C4-2B (cell line): ENCODE data around the gene CRK.
"Not testable (repeated sequence)": the region's sequence is repeated elsewhere in the genome, so short reads cannot be mapped to it uniquely, and the experiment has no call there.

Experiments
- H3K27ac ChIP-seq: fragments of 450-650 bp; 2 replicates; pipeline ENCODE4 v1.5.1; 2017
- CTCF ChIP-seq: fragments of 450-650 bp; conservative IDR thresholded peaks from 2 replicates; pipeline ENCODE4 v1.5.1; 2017; ENCODE audit warnings: mild to moderate bottlenecking
- ZFX ChIP-seq: fragments of 450-650 bp; IDR thresholded peaks from 2 replicates; pipeline ENCODE4 v1.6.1; 2017

CRK gene

GRCh38 chr17:1449412-1449967 is 6.5 kb downstream of the CRK start:
- H3K27ac ChIP-seq: no peak overlapping the region
- TF ChIP-seq CTCF (no peak), ZFX (no peak)

- TF ChIP-seq ZFX: no peak
- TF ChIP-seq CTCF: no peak
- H3K27ac ChIP-seq: no peak overlapping the region
Measured at GRCh38 chr17:1447052-1447451, 9.0 kb downstream of the CRK start.

- no peak overlapping the region for H3K27ac ChIP-seq
- TF ChIP-seq ZFX: no peak
- TF ChIP-seq CTCF: no peak
Measured at GRCh38 chr17:1446201-1446600, 9.8 kb downstream of the CRK start.

- H3K27ac ChIP-seq: not testable (repeated sequence)
Measured at GRCh38 chr17:1445695-1446094, 10.3 kb downstream of the CRK start.

- not testable (repeated sequence) for H3K27ac ChIP-seq
Measured at GRCh38 chr17:1442721-1443120, 13.3 kb downstream of the CRK start.

- TF ChIP-seq CTCF (no peak), ZFX (no peak)
- H3K27ac ChIP-seq: no peak overlapping the region
Measured at GRCh38 chr17:1442187-1442586, 13.8 kb downstream of the CRK start.

GRCh38 chr17:1440921-1441320 is 15.1 kb downstream of the CRK start:
- TF ChIP-seq ZFX: no peak
- H3K27ac ChIP-seq: no peak overlapping the region

GRCh38 chr17:1438593-1439083 is 17.4 kb downstream of the CRK start:
- no peak overlapping the region for H3K27ac ChIP-seq
- TF ChIP-seq CTCF: no peak
- no peak for TF ChIP-seq ZFX

- TF ChIP-seq ZFX (no peak), CTCF (no peak)
- no peak overlapping the region for H3K27ac ChIP-seq
Measured at GRCh38 chr17:1435326-1435725, 20.7 kb downstream of the CRK start.
